Karpas-422 (cell line): ENCODE data around the gene ATP2C2. TPM values are rescaled to one million over a fixed set of nuclear protein-coding genes. Genes with fewer than 3 reads are reported as not detected.
A peak's percentile ranks its signal among the peaks of the same experiment; 100 is the strongest.

ENCODE experiments used
- DNase-seq: peaks from one replicate; pipeline ENCODE4 v3.0.0-alpha.2; 2015
- H2AFZ ChIP-seq: fragments of 200-600 bp; sonication (generic); 2 replicates; pipeline ENCODE4 v1.6.1; 2014; ENCODE audit warnings: antibody characterized with exemption, low read length, mixed read lengths
- H3K27ac ChIP-seq: fragments of 200-600 bp; sonication (generic); 2 replicates; pipeline ENCODE4 v1.5.1; 2014; ENCODE audit warnings: mild to moderate bottlenecking, low read length, moderate library complexity
- H3K27me3 ChIP-seq: fragments of 200-600 bp; sonication (generic); 2 replicates; pipeline ENCODE4 v1.6.1; 2014; ENCODE audit warnings: low read length, mixed read lengths
- H3K36me3 ChIP-seq: fragments of 200-600 bp; sonication (generic); 2 replicates; pipeline ENCODE4 v1.6.1; 2014; ENCODE audit warnings: low read length, mixed read lengths; ENCODE audit not compliant: insufficient read depth
- H3K4me1 ChIP-seq: fragments of 200-600 bp; sonication (generic); 2 replicates; pipeline ENCODE4 v1.6.1; 2014; ENCODE audit warnings: mild to moderate bottlenecking, low read length, mixed read lengths
- H3K4me2 ChIP-seq: fragments of 200-600 bp; sonication (generic); 2 replicates; pipeline ENCODE4 v1.6.1; 2014; ENCODE audit warnings: low read length, low read depth, mild to moderate bottlenecking; ENCODE audit not compliant: poor library complexity, severe bottlenecking
- H3K4me3 ChIP-seq: fragments of 200-600 bp; sonication (generic); 2 replicates; pipeline ENCODE4 v1.5.1; 2014; ENCODE audit warnings: mild to moderate bottlenecking, antibody characterized with exemption, low read length, mixed read lengths
- H3K79me2 ChIP-seq: fragments of 200-600 bp; sonication (generic); 2 replicates; pipeline ENCODE4 v1.6.1; 2014; ENCODE audit warnings: mild to moderate bottlenecking, low read length, mixed read lengths
- H3K9ac ChIP-seq: fragments of 200-600 bp; sonication (generic); 2 replicates; pipeline ENCODE4 v1.6.0; 2014; ENCODE audit warnings: low read length
- H3K9me2 ChIP-seq: fragments of 200-600 bp; sonication (generic), shearing (Covaris generic); replicated peaks from 2 replicates; pipeline ENCODE4 v1.6.0; 2014; ENCODE audit warnings: mild to moderate bottlenecking, low read length, moderate library complexity; ENCODE audit not compliant: insufficient read depth
- H3K9me3 ChIP-seq: fragments of 300-700, 200-600 bp; sonication (generic); 2 replicates; pipeline ENCODE4 v1.6.1; 2014; ENCODE audit warnings: low read length, mixed read lengths
- H4K20me1 ChIP-seq: fragments of 200-600 bp; sonication (generic); 2 replicates; pipeline ENCODE4 v1.6.1; 2014; ENCODE audit warnings: mild to moderate bottlenecking, antibody characterized with exemption, low read length, low read depth; ENCODE audit not compliant: insufficient read depth
- total RNA-seq: library from RNA; depleted of rRNA; stranded (reverse); fragments of >200 nt; shearing (Covaris generic); gene quantifications from 2 replicates; pipeline ENCODE4 v1.2.3, GENCODE V29; 2014; ENCODE audit warnings: low replicate concordance

The ATP2C2 gene
- total RNA-seq, 1 experiment from 2014 or later = not detected

- no peak overlapping the region for H3K27ac ChIP-seq
- no peaks in the 10 kb centered on the region for H3K79me2 ChIP-seq
- H3K4me2 ChIP-seq = no peak overlapping the region
- DNase-seq = no peak
- H3K4me3 ChIP-seq = no peak overlapping the region
- no peaks in the 10 kb centered on the region for H3K36me3 ChIP-seq
- H3K9ac ChIP-seq = no peak overlapping the region
- H3K4me1 ChIP-seq = no peaks in the 10 kb centered on the region
- no peak overlapping the region for H2AFZ ChIP-seq
- H4K20me1 ChIP-seq = no peaks in the 10 kb centered on the region
- no peaks in the 10 kb centered on the region for H3K9me3 ChIP-seq
- H3K9me2 ChIP-seq = no peaks in the 10 kb centered on the region
- no peaks in the 10 kb centered on the region for H3K27me3 ChIP-seq
These were observed 113.9 kb downstream of the ATP2C2 start for GRCh38 chr16:84482001-84482891.

DNA sequence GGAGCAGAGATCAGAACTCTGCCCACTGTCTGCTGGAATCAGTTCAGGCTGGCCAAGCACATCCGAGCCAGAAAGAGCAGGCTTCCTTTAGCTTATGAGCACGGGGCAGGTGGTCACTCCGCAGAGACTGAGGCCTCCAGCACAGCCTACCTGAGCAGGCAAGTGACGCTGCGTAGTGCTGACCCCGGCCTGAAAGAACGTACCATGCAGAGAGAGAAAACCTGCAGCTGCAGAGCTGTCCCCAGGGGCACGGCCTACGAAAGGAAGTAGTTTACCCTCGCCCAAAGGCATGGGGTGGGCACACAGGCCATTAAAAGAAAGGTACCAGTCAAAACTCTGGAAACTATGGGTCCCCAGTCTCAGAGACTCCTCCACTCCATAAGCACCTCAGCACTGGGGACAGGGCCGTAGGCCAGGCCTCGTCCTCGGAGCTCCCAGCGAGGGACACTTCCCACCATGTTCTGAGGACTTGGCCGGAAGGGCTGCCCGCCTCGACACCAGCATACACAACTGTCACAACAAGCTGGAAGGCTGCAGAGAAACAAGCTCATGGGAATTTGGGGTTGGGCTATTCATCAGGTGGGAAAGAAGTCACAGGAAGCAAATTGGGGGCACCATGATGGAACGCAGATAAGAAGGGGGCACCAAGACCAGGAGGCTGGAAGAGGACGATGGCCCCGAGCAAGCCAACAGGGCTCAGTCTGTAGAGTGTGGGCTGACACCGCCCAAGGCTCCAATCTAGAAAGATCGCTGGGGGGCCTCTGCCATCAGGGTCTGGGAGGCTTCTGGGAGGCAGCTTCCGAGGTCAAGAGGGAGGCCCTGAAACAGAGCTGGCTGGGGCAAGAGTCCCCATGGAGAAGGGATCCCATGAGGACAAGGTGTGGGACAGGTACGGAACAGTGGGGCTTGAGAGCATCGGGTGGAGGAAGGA is 114.9 kb downstream of the ATP2C2 start:
- H3K4me2 ChIP-seq = no peak overlapping the region
- H3K27me3 ChIP-seq = no peaks in the 10 kb centered on the region
- H3K27ac ChIP-seq = no peak overlapping the region
- no peaks in the 10 kb centered on the region for H4K20me1 ChIP-seq
- H3K36me3 ChIP-seq = no peaks in the 10 kb centered on the region
- DNase-seq = no peak
- no peaks in the 10 kb centered on the region for H3K9me2 ChIP-seq
- no peak overlapping the region for H3K9ac ChIP-seq
- H3K4me3 ChIP-seq = no peak overlapping the region
- H3K9me3 ChIP-seq = no peaks in the 10 kb centered on the region
- H3K79me2 ChIP-seq = no peaks in the 10 kb centered on the region
- H3K4me1 ChIP-seq = no peaks in the 10 kb centered on the region
- no peak overlapping the region for H2AFZ ChIP-seq

- H3K79me2 ChIP-seq = no peaks in the 10 kb centered on the region
- H3K4me1 ChIP-seq = no peaks in the 10 kb centered on the region
- no peaks in the 10 kb centered on the region for H3K9me2 ChIP-seq
- H3K27ac ChIP-seq = no peak overlapping the region
- H4K20me1 ChIP-seq = no peaks in the 10 kb centered on the region
- H3K9ac ChIP-seq = no peak overlapping the region
- no peak overlapping the region for H3K4me3 ChIP-seq
- no peaks in the 10 kb centered on the region for H3K27me3 ChIP-seq
- H3K36me3 ChIP-seq = no peaks in the 10 kb centered on the region
- no peak overlapping the region for H2AFZ ChIP-seq
- DNase-seq = no peak
- no peaks in the 10 kb centered on the region for H3K9me3 ChIP-seq
- no peak overlapping the region for H3K4me2 ChIP-seq
These were observed 115.7 kb downstream of the ATP2C2 start for GRCh38 chr16:84483882-84484565.

- no peak overlapping the region for H3K27ac ChIP-seq
- no peaks in the 10 kb centered on the region for H4K20me1 ChIP-seq
- no peaks in the 10 kb centered on the region for H3K27me3 ChIP-seq
- no peaks in the 10 kb centered on the region for H3K9me2 ChIP-seq
- no peak overlapping the region for H3K9ac ChIP-seq
- H3K36me3 ChIP-seq = no peaks in the 10 kb centered on the region
- no peaks in the 10 kb centered on the region for H3K4me1 ChIP-seq
- H3K9me3 ChIP-seq = no peaks in the 10 kb centered on the region
- H2AFZ ChIP-seq = no peak overlapping the region
- no peaks in the 10 kb centered on the region for H3K79me2 ChIP-seq
- H3K4me2 ChIP-seq = no peak overlapping the region
- DNase-seq = peak; percentile 67
- H3K4me3 ChIP-seq = no peak overlapping the region
These were observed 116.4 kb downstream of the ATP2C2 start for GRCh38 chr16:84484579-84485254.

GRCh38 chr16:84485255-84486010 is 117.1 kb downstream of the ATP2C2 start:
- no peaks in the 10 kb centered on the region for H3K79me2 ChIP-seq
- H3K9me3 ChIP-seq = no peaks in the 10 kb centered on the region
- H3K9me2 ChIP-seq = no peaks in the 10 kb centered on the region
- DNase-seq = no peak
- no peaks in the 10 kb centered on the region for H4K20me1 ChIP-seq
- no peak overlapping the region for H3K4me2 ChIP-seq
- no peak overlapping the region for H3K9ac ChIP-seq
- no peaks in the 10 kb centered on the region for H3K4me1 ChIP-seq
- H3K27me3 ChIP-seq = no peaks in the 10 kb centered on the region
- H3K36me3 ChIP-seq = no peaks in the 10 kb centered on the region
- H3K4me3 ChIP-seq = no peak overlapping the region
- H2AFZ ChIP-seq = no peak overlapping the region
- H3K27ac ChIP-seq = no peak overlapping the region

GRCh38 chr16:84486126-84486525 is 117.8 kb downstream of the ATP2C2 start:
- Histone ChIP-seq H3K79me2 (no peaks in the 10 kb centered on the region), H3K4me3 (no peak overlapping the region), H2AFZ (no peak overlapping the region), H4K20me1 (no peaks in the 10 kb centered on the region), H3K27me3 (no peaks in the 10 kb centered on the region), H3K9me2 (no peaks in the 10 kb centered on the region), H3K36me3 (no peaks in the 10 kb centered on the region), H3K4me2 (no peak overlapping the region), H3K9ac (no peak overlapping the region), H3K27ac (no peak overlapping the region), H3K4me1 (no peaks in the 10 kb centered on the region), H3K9me3 (no peaks in the 10 kb centered on the region)
- DNase-seq = no peak

- no peaks in the 10 kb centered on the region for H3K4me1 ChIP-seq
- H3K9ac ChIP-seq = no peak overlapping the region
- no peak overlapping the region for H3K27ac ChIP-seq
- H3K79me2 ChIP-seq = no peaks in the 10 kb centered on the region
- no peak for DNase-seq
- no peaks in the 10 kb centered on the region for H4K20me1 ChIP-seq
- no peak overlapping the region for H2AFZ ChIP-seq
- H3K27me3 ChIP-seq = no peaks in the 10 kb centered on the region
- no peak overlapping the region for H3K4me2 ChIP-seq
- no peaks in the 10 kb centered on the region for H3K9me2 ChIP-seq
- H3K36me3 ChIP-seq = no peaks in the 10 kb centered on the region
- no peaks in the 10 kb centered on the region for H3K9me3 ChIP-seq
- no peak overlapping the region for H3K4me3 ChIP-seq
These were observed 118.4 kb downstream of the ATP2C2 start for GRCh38 chr16:84486551-84487235.
